Heart left ventricle (tissue), 16 donors: ENCODE results near the gene PRR22. TPM values are rescaled to one million over a fixed set of nuclear protein-coding genes. Genes with fewer than 3 reads are reported as not detected.
"Not testable (repeated sequence)": the region's sequence is repeated elsewhere in the genome, so short reads cannot be mapped to it uniquely, and the experiment has no call there.

Experiments
- ATAC-seq, 4 donors: fragments of 200-7000 bp; cut with Tn5 transposase; one replicate each; pipeline ENCODE4 v1.9.1; 2020 to 2022; ENCODE audit warnings: moderate library complexity in 4 of 4, mild to moderate bottlenecking in 3 of 4, moderate number of reproducible peaks in 1 of 4
- DNase-seq, 5 donors: peaks; one replicate each; pipeline ENCODE4 v3.0.0-alpha.2; 2020
- H3K27ac ChIP-seq, 12 donors: fragments of 200-600 bp; sonication (generic) in 4 of 12; one replicate each; pipeline versions ENCODE4 v1.5.0 to v1.8.0; 2016 to 2022; ENCODE audit warnings: mild to moderate bottlenecking in 2 of 12
- H3K27me3 ChIP-seq, 9 donors: fragments of 200-600 bp; sonication (generic) in 2 of 9; one replicate each; pipeline versions ENCODE4 v1.5.1 to v1.8.0; 2016 to 2022; ENCODE audit warnings: mild to moderate bottlenecking in 3 of 9
- H3K36me3 ChIP-seq, 9 donors: fragments of 200-600 bp; sonication (generic) in 2 of 9; one replicate each; pipeline versions ENCODE4 v1.5.0 to v1.8.0; 2018 to 2022; ENCODE audit warnings: mild to moderate bottlenecking in 2 of 9
- H3K4me1 ChIP-seq, 12 donors: fragments of 200-600 bp; sonication (generic) in 4 of 12; one replicate each; pipeline versions ENCODE4 v1.5.0 to v1.8.0; 2016 to 2022; ENCODE audit warnings: mild to moderate bottlenecking in 3 of 12
- H3K4me3 ChIP-seq, 12 donors: fragments of 200-600 bp; sonication (generic) in 4 of 12; one replicate each; pipeline versions ENCODE4 v1.5.0 to v1.8.0; 2017 to 2022; ENCODE audit warnings: mild to moderate bottlenecking in 9 of 12, moderate library complexity in 4 of 12
- H3K9me3 ChIP-seq, 12 donors: fragments of 200-600 bp; sonication (generic) in 4 of 12; one replicate each; pipeline versions ENCODE4 v1.5.0 to v1.8.0; 2016 to 2022; ENCODE audit warnings: mild to moderate bottlenecking in 1 of 12
- POLR2A ChIP-seq, 2 donors: fragments of 450-650 bp; IDR thresholded peaks; one replicate each; pipeline ENCODE4 v1.6.1; 2017; ENCODE audit warnings: antibody characterized with exemption in 2 of 2, mild to moderate bottlenecking in 2 of 2, moderate library complexity in 2 of 2
- WGBS, 4 donors: extraction: QIAGEN DNeasy Blood & Tissue Kit in 2 of 4; methylation state at CpG; one replicate each; pipeline versions ENCODE4 v1.1.5 to v1.1.7; 2013 to 2018; 5-methylcytosine and 5-hydroxymethylcytosine counted together
- intact Hi-C, 10 donors: fragments of 100-400 bp; cut with DNase I; formaldehyde crosslinking; loops; one replicate each; pipeline versions ENCODE4 v1.11.1 to v1.14.2; 2022
- polyA plus RNA-seq, 2 donors: library from polyadenylated mRNA; stranded (reverse); fragments of 200-250 nt; gene quantifications; one replicate each; pipeline ENCODE4 v1.2.3, GENCODE V29; 2013
- total RNA-seq, 9 donors: library from RNA; depleted of rRNA in 2 of 9; stranded (reverse); fragments of >200 nt in 2 of 9; fragmentation: NEBNext Ultra II Directional in 3 of 9; extraction: Animal tissue kit (Norgen Biotek cat#: 25700) in 3 of 9; gene quantifications; one replicate each; pipeline versions ENCODE4 v1.1.0 to v1.2.4, GENCODE V29; 2016 to 2023
- TF ChIP-seq, protein P1 (sequence below), 12 donors: fragments of 200-600 bp; sonication (generic) in 4 of 12; IDR thresholded peaks; one replicate each; pipeline versions ENCODE4 v1.5.0 to v1.8.0; 2018 to 2022; ENCODE audit warnings: antibody characterized with exemption in 12 of 12, mild to moderate bottlenecking in 5 of 12
- donor health status: ischemic (EF 13 %, LVEDD 7.1; RV severe dilation, severe dysfunction).
- donor health status: healthy with polysubstance abuse.
- donor health status: DM: no; HTN: yes; CAD: no.
- donor health status: DM: no; HTN: no; CAD: no.
- donor health status: ischemic (EF 25% LVEDD 6.9; RV normal size, moderate dysfunction).
- donor health status: ischemic (EF 25% LVEDD 5.7; RV mildly dilated, moderate dysfunction).
- donor health status: healthy.
- donor health status: DM: yes; HTN: yes; CAD: no.
- donor health status: ischemic (EF 35%, LVEDD 5.7; RV mildly dilated, moderate dysfunction).
- donor health status: nonischemic (EF 11% LVEDD 7.7; RV severe dilation, severe dysfunction).
- donor health status: DM: yes; HTN: yes; CAD: no.
- donor health status: PGD.
- donor health status: ischemic (EF 29% LVEDD 5.4; RV normal size, mild dysfunction).
- donor health status: nonischemic (EF 23%, LVEDD 6.1; RV moderate dilation, normal function).

The PRR22 gene
- total and polyA plus RNA-seq, 11 donors, result 0.91 to 1.9 (median 1.1) TPM; not detected in 2

DNA sequence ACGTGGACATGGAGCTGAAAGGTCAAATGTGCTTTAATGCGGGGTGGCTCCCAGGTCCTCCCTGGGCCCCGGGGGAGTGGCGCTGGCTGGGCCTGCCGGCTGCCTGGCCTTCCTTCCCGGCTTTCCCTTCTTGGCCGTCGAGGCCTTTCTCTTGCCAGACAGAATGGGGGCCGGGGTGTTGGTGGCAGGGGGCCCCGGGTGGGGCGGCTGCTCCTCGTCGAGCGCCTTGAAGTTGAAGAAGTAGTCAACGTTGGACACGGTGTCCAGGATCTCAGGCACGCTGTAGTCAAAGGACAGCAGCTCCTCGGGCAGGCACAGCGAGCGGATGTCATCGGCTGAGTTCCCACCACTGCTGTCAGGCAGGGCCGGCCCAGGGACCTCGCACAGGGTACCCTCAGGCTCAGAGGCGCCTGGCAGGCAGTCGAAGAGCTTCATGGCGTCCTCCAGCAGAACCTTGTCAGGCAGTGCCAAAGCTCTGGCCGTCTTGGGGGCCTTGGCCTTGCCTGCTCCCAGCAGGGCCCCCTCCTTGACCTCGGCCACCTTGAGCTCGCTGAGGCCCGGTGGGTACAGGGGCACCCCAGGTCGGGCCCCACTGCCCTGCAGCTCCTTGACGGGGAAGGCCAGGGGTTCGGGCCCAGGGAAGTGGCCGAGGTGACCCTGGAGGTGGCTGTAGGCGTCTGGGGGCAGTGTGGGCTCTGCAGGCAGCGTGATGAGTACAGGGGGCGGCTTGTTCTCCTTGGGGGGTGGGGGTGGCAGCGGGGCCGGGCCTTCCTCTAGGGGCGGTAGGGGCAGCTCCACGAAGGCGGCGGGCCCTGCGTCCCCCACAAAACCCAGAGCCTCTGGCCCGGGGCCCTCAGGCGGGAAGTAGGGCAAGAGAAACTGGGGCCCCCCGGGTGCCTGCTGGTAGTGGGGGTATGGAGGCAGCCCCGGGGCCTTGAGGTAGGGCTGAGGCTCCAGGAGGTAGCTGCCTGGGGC lies 1.3 kb downstream of the PRR22 start:
- no peaks in the 10 kb centered on the region for H3K4me1 ChIP-seq
- no peak overlapping the region for H3K27ac ChIP-seq
- no peak for TF ChIP-seq POLR2A (IDR thresholded peaks at IDR 0.05)
- TF ChIP-seq, protein P1, sequence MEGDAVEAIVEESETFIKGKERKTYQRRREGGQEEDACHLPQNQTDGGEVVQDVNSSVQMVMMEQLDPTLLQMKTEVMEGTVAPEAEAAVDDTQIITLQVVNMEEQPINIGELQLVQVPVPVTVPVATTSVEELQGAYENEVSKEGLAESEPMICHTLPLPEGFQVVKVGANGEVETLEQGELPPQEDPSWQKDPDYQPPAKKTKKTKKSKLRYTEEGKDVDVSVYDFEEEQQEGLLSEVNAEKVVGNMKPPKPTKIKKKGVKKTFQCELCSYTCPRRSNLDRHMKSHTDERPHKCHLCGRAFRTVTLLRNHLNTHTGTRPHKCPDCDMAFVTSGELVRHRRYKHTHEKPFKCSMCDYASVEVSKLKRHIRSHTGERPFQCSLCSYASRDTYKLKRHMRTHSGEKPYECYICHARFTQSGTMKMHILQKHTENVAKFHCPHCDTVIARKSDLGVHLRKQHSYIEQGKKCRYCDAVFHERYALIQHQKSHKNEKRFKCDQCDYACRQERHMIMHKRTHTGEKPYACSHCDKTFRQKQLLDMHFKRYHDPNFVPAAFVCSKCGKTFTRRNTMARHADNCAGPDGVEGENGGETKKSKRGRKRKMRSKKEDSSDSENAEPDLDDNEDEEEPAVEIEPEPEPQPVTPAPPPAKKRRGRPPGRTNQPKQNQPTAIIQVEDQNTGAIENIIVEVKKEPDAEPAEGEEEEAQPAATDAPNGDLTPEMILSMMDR (IDR thresholded peaks at IDR 0.05), result no peak
- peaks cover 0 to 51% (median 42%) of the 10 kb centered on the region in 9 donors for H3K36me3 ChIP-seq
- 82 to 87% (median 84%) methylated on average over 24 to 48 of the region's 48 CpGs for WGBS, 4 donors
- H3K9me3 ChIP-seq, result no peaks in the 10 kb centered on the region
- no peak overlapping the region for H3K4me3 ChIP-seq
- ATAC-seq, result peak in 3 of 4 donors; percentile 4 to 9 (median 6)
- H3K27me3 ChIP-seq, result no peaks in the 10 kb centered on the region
- no peak for DNase-seq
- intact Hi-C loops, result no loop called here

DNA sequence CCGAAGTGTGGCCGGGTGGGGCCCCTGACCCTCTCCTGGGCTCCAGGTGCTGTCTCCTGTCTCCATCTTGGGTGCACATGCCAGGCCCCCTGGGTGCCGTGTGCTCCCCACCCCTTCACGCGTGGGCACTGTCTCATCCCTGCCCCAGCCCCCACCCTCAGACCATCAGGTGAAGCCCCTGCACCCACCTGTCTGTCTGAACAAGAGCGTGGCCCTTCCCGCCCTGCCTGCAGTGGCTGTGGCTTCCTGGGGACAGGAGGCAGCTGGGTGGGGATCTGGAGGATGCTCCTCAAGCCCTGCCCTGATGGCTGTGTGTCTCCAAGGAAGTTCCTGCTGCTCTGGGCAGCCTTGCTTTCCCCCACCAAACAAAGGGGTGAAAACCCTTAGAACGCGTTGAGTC lies 2.2 kb downstream of the PRR22 start:
- peak in 1 of 4 donors; percentile 10 for ATAC-seq
- 73 to 85% (median 85%) methylated on average over 7 to 9 of the region's 9 CpGs for WGBS, 4 donors

DNA sequence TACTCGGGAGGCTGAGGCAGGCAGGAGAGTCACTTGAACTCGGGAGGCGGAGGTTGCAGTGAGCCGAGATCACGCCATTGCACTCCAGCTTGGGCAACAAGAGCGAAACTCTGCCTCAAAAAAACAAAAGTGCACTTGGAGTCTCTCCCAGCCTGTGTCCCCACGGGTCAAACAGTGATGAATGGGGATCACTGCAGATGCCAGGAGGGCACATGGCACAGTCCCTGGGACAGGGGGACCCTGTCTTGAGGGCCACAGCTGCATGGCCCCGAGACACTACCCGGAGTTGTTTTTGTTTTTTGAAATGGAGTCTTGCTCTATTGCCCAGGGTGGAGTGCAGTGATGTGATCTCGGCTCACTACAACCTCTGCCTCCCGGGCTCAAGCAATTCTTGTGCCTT lies 3.6 kb downstream of the PRR22 start:
- peaks cover 0 to 28% (median 19%) of the 10 kb centered on the region in 9 donors for H3K36me3 ChIP-seq
- DNase-seq, intact Hi-C loops, H3K4me3 ChIP-seq, H3K27ac ChIP-seq, H3K9me3 ChIP-seq, H3K4me1 ChIP-seq, H3K27me3 ChIP-seq, ATAC-seq: not testable (repeated sequence)
- 84 to 88% (median 86%) methylated on average over 9 to 11 of the region's 11 CpGs for WGBS, 4 donors

More for the DNA sequence above, 2.2 kb downstream of the PRR22 start:
- Histone ChIP-seq H3K4me3 (no peak overlapping the region), H3K27me3 (no peaks in the 10 kb centered on the region), H3K4me1 (no peaks in the 10 kb centered on the region), H3K27ac (no peak overlapping the region), H3K36me3 (peaks cover 0 to 42% (median 33%) of the 10 kb centered on the region in 9 donors), H3K9me3 (no peaks in the 10 kb centered on the region)
- TF ChIP-seq POLR2A (IDR thresholded peaks at IDR 0.05), result no peak
- TF ChIP-seq, protein P1 (IDR thresholded peaks at IDR 0.05), result no peak
- no peak for DNase-seq
- intact Hi-C loops, result no loop called here

DNA sequence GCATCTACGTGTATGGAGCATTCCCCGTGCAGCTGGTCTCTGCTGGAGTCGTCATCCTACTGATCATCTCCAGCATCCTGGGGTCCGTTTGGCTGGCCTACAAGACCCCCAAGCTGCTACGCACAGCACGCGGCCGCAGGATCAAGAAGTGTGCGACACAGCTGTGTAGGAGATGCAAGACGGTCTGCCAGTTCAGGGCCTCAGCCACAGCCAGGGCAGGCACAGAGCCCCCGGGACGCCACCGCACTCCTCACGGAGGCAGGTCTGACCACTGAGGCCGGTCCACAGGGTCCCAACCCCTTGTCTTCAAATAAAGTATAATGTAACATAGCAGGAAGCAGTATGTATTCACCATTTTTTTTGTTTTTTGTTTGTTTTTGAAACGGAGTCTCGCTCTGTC lies 6.1 kb downstream of the PRR22 start:
- H3K4me1 ChIP-seq, result no peaks in the 10 kb centered on the region
- ATAC-seq (no peak), DNase-seq (no peak)
- H3K27me3 ChIP-seq, result no peaks in the 10 kb centered on the region
- intact Hi-C loops, result loop anchor here in 2 of 10 donors (10.0 kb wide), 1 partner anchor 246 kb away; no protein-coding TSS in a partner anchor
- no peak overlapping the region for H3K27ac ChIP-seq
- H3K4me3 ChIP-seq, result no peak overlapping the region
- 83 to 89% (median 86%) methylated on average over 17 of the region's 17 CpGs for WGBS, 4 donors
- no peaks in the 10 kb centered on the region for H3K9me3 ChIP-seq
- peaks cover 0 to 4% (median 0%) of the 10 kb centered on the region in 9 donors for H3K36me3 ChIP-seq
- no peak for TF ChIP-seq POLR2A (IDR thresholded peaks at IDR 0.05)
- TF ChIP-seq, protein P1 (IDR thresholded peaks at IDR 0.05), result no peak
